Hepatocyte (in vitro differentiated cells): ENCODE results near the gene ACTL6A. TPM values are rescaled to one million over a fixed set of nuclear protein-coding genes. Genes with fewer than 3 reads are reported as not detected.
A peak's percentile ranks its signal among the peaks of the same experiment; 100 is the strongest.

Source experiments
- DNase-seq: peaks from one replicate; pipeline ENCODE4 v3.0.0-alpha.2; 2016; ENCODE audit warnings: low spot score
- H2AFZ ChIP-seq: fragments of 200-600 bp; sonication (generic); 2 replicates; pipeline ENCODE4 v1.6.0; 2016; ENCODE audit warnings: antibody characterized with exemption, mild to moderate bottlenecking
- H3K27ac ChIP-seq: fragments of 200-600 bp; sonication (generic); 2 replicates; pipeline ENCODE4 v1.5.1; 2016; ENCODE audit warnings: mild to moderate bottlenecking
- H3K27me3 ChIP-seq: fragments of 200-600 bp; sonication (generic); 2 replicates; pipeline ENCODE4 v1.6.1; 2016
- H3K36me3 ChIP-seq: fragments of 200-600 bp; sonication (generic); replicated peaks from 2 replicates; pipeline ENCODE4 v1.5.1; 2016; ENCODE audit warnings: low read depth; ENCODE audit not compliant: insufficient read depth
- H3K4me1 ChIP-seq: fragments of 200-600 bp; sonication (generic); 2 replicates; pipeline ENCODE4 v1.5.1; 2016; ENCODE audit warnings: mild to moderate bottlenecking, moderate library complexity; ENCODE audit not compliant: insufficient read depth
- H3K4me2 ChIP-seq: fragments of 200-600 bp; sonication (generic); 2 replicates; pipeline ENCODE4 v1.6.0; 2016
- H3K4me3 ChIP-seq: fragments of 200-600 bp; sonication (generic); 2 replicates; pipeline ENCODE4 v1.5.1; 2016; ENCODE audit warnings: mild to moderate bottlenecking
- H3K79me2 ChIP-seq: fragments of 200-600 bp; sonication (generic); 2 replicates; pipeline ENCODE4 v1.6.0; 2017; ENCODE audit warnings: mild to moderate bottlenecking
- H3K9me2 ChIP-seq: fragments of 200-600 bp; sonication (generic); replicated peaks from 2 replicates; pipeline ENCODE4 v1.6.0; 2017; ENCODE audit warnings: mild to moderate bottlenecking; ENCODE audit not compliant: insufficient read depth
- H3K9me3 ChIP-seq: fragments of 200-600 bp; sonication (generic); 2 replicates; pipeline ENCODE4 v1.5.1; 2016; ENCODE audit warnings: low read depth, mild to moderate bottlenecking
- H4K20me1 ChIP-seq: fragments of 200-600 bp; sonication (generic); 2 replicates; pipeline ENCODE4 v1.6.0; 2016; ENCODE audit warnings: mild to moderate bottlenecking; ENCODE audit not compliant: insufficient read depth, poor library complexity, severe bottlenecking
- EZH2 ChIP-seq: fragments of 200-600 bp; sonication (generic); IDR thresholded peaks from 2 replicates; pipeline ENCODE4 v1.6.1; 2016; ENCODE audit warnings: antibody characterized with exemption, mild to moderate bottlenecking, borderline replicate concordance
- EZH2phosphoT487 ChIP-seq: fragments of 200-600 bp; sonication (generic); IDR thresholded peaks from one replicate; pipeline ENCODE4 v1.6.1; 2018; ENCODE audit warnings: antibody characterized with exemption, mild to moderate bottlenecking, low read depth, moderate library complexity; ENCODE audit not compliant: unreplicated experiment, severe bottlenecking
- WGBS: methylation state at CpG from one replicate; pipeline ENCODE4 v1.1.6; 2016; ENCODE audit warnings: low lambda C conversion rate; ENCODE audit errors: missing lambda C conversion rate; 5-methylcytosine and 5-hydroxymethylcytosine counted together
- polyA plus RNA-seq: library from polyadenylated mRNA; unstranded; fragments of >200 nt; fragmentation: Nextera tagmentation; extraction: Ambion mirVana; gene quantifications from 2 replicates; pipeline ENCODE4 v1.2.1, GENCODE V29; 2016
- total RNA-seq: library from RNA; depleted of rRNA; stranded (reverse); fragments of >200 nt; gene quantifications from 2 replicates; pipeline ENCODE4 v1.2.3, GENCODE V29; 2014
- TF ChIP-seq, protein P1 (sequence below): fragments of 200-600 bp; sonication (generic); IDR thresholded peaks from 2 replicates; pipeline ENCODE4 v1.5.1; 2016; ENCODE audit warnings: antibody characterized with exemption, mild to moderate bottlenecking; ENCODE audit not compliant: poor library complexity

Gene ACTL6A
- total and polyA plus RNA-seq, 2 experiments from 2014 or later = 56.8 to 68.7 TPM

DNA sequence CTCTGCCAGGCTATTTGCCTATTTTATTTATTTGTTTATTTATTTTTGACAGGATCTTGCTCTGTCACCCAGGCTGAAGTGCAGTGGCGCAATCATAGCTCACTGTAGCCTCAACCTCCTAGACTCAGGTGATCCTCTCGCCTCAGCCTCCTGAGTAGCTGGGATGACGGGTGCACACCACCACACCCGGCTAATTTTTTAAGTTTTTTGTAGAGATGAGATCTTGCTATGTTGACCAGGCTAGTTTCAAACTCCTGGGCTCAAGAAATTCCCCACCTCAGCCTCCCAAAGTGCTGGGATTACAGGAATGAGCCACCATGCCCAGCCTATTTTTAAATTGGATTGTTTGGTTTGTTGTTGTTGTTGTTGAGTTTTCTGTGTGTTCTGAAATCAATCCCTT, 47.3 kb downstream of the ACTL6A start:
- Histone ChIP-seq H3K4me3 (no peak overlapping the region), H3K27ac (no peak overlapping the region), H3K36me3 (no peaks in the 10 kb centered on the region), H3K4me1 (no peaks in the 10 kb centered on the region), H3K79me2 (peaks cover 62% of the 10 kb centered on the region), H4K20me1 (peaks cover 3% of the 10 kb centered on the region), H3K27me3 (no peaks in the 10 kb centered on the region), H3K4me2 (no peak overlapping the region), H2AFZ (no peak overlapping the region), H3K9me3 (no peaks in the 10 kb centered on the region), H3K9me2 (no peaks in the 10 kb centered on the region)
- DNase-seq = no peak
- TF ChIP-seq EZH2phosphoT487 (no peak), EZH2 (no peak)
- TF ChIP-seq, protein P1, sequence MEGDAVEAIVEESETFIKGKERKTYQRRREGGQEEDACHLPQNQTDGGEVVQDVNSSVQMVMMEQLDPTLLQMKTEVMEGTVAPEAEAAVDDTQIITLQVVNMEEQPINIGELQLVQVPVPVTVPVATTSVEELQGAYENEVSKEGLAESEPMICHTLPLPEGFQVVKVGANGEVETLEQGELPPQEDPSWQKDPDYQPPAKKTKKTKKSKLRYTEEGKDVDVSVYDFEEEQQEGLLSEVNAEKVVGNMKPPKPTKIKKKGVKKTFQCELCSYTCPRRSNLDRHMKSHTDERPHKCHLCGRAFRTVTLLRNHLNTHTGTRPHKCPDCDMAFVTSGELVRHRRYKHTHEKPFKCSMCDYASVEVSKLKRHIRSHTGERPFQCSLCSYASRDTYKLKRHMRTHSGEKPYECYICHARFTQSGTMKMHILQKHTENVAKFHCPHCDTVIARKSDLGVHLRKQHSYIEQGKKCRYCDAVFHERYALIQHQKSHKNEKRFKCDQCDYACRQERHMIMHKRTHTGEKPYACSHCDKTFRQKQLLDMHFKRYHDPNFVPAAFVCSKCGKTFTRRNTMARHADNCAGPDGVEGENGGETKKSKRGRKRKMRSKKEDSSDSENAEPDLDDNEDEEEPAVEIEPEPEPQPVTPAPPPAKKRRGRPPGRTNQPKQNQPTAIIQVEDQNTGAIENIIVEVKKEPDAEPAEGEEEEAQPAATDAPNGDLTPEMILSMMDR = no peak
- 96% methylated on average over 4 of the region's 4 CpGs for WGBS

DNA sequence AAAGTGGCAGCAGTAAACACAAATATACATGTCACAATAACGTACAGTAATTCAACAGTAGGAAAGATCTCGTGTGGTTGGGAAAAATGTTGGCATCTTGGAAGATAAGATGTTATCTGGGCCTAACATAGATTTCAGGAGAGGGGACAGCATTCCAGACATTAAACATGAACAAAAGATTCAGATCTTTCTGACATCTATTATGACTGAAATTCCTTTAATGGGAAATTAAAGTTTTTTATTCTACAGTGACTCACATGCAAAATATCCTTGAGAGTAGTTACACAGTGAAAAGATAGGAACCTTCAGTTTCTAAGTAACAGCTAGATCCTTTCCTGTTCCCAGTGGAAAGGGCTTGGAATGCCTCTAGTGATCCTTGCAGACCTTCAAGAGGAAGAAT, 51.1 kb downstream of the ACTL6A start:
- Histone ChIP-seq H3K9me2 (no peaks in the 10 kb centered on the region), H2AFZ (no peak overlapping the region), H3K9me3 (no peaks in the 10 kb centered on the region), H3K4me1 (no peaks in the 10 kb centered on the region), H3K4me3 (no peak overlapping the region), H3K79me2 (peaks cover 35% of the 10 kb centered on the region), H3K36me3 (no peaks in the 10 kb centered on the region), H3K27ac (peak overlapping the region; percentile 55), H3K27me3 (no peaks in the 10 kb centered on the region), H4K20me1 (peaks cover 3% of the 10 kb centered on the region), H3K4me2 (no peak overlapping the region)
- peak; percentile 4 for DNase-seq
- 58% methylated on average over 2 of the region's 2 CpGs for WGBS
- TF ChIP-seq, protein P1 = no peak
- TF ChIP-seq EZH2phosphoT487 (no peak), EZH2 (no peak)

DNA sequence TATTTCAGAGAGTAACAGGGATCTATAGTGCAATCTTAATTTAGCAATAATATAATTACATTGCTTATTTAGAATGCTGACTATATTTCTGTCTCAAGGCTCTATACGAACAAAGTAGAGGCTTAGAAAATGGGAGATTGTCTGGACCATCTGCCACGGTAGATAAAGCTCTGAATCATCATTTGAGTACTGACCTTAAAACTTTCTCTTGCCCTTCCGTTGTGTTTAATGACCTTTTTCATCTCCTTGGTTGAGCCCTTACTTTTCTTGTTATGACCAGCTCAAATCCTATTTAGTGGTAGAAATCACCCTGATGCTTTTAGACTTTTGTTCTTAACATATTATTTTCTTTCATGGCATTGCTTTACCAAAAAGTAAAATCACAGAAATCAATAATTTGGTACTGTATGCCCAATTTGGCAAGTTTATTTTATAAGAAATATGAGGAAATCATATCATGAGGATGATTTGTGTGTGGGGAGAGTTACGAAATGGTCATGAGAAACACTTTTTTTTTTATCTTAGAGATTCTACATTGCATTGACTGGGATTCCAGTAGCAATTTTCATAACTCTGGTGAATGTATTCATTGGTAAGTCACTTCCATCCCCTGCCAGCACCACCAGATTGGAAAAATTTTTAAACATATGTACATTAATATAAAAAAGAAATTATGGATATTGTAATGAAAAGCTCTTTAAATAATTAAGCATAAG, 52.9 kb downstream of the ACTL6A start:
- Histone ChIP-seq H3K36me3 (peaks cover 1% of the 10 kb centered on the region), H3K9me3 (no peaks in the 10 kb centered on the region), H3K4me2 (no peak overlapping the region), H3K27ac (no peak overlapping the region), H2AFZ (no peak overlapping the region), H3K4me1 (no peaks in the 10 kb centered on the region), H3K27me3 (no peaks in the 10 kb centered on the region), H3K79me2 (peaks cover 18% of the 10 kb centered on the region), H4K20me1 (peaks cover 1% of the 10 kb centered on the region), H3K4me3 (no peak overlapping the region), H3K9me2 (no peaks in the 10 kb centered on the region)
- no peak for DNase-seq
- 79% methylated on average over 4 of the region's 4 CpGs for WGBS
- TF ChIP-seq EZH2 = no peak
- TF ChIP-seq EZH2phosphoT487 = no peak
- TF ChIP-seq, protein P1 = no peak
